Esophagus muscularis mucosa (tissue), 4 donors: ENCODE measurements around the gene EFCAB12.

Source experiments
- EP300 ChIP-seq: sonication (generic); formaldehyde crosslinking; IDR thresholded peaks from one replicate; pipeline ENCODE4 v1.6.1; 2017; ENCODE audit warnings: antibody characterized with exemption
- POLR2A ChIP-seq: fragments of 450-650 bp; IDR thresholded peaks from one replicate; pipeline ENCODE4 v1.6.1; 2017; ENCODE audit warnings: antibody characterized with exemption, moderate library complexity, mild to moderate bottlenecking, low read depth
- POLR2AphosphoS5 ChIP-seq, 2 donors: sonication (generic); formaldehyde crosslinking; IDR thresholded peaks; one replicate each; pipeline ENCODE4 v1.6.1; 2017; ENCODE audit warnings: antibody characterized with exemption in 2 of 2
- TF ChIP-seq, protein P1 (sequence below), 3 experiments: fragments of 200-600 bp in 2 of 3; fragments of 450-650 bp in 1 of 3; sonication (generic) in 2 of 3; IDR thresholded peaks; one replicate each; pipeline ENCODE4 v1.5.1; 2017 to 2019; ENCODE audit warnings: antibody characterized with exemption in 3 of 3, mild to moderate bottlenecking in 2 of 3, moderate library complexity in 1 of 3

GRCh38 chr3:129410971-129411370 lies 17.5 kb downstream of the EFCAB12 start:
- TF ChIP-seq POLR2A = no peak
- TF ChIP-seq, protein P1, sequence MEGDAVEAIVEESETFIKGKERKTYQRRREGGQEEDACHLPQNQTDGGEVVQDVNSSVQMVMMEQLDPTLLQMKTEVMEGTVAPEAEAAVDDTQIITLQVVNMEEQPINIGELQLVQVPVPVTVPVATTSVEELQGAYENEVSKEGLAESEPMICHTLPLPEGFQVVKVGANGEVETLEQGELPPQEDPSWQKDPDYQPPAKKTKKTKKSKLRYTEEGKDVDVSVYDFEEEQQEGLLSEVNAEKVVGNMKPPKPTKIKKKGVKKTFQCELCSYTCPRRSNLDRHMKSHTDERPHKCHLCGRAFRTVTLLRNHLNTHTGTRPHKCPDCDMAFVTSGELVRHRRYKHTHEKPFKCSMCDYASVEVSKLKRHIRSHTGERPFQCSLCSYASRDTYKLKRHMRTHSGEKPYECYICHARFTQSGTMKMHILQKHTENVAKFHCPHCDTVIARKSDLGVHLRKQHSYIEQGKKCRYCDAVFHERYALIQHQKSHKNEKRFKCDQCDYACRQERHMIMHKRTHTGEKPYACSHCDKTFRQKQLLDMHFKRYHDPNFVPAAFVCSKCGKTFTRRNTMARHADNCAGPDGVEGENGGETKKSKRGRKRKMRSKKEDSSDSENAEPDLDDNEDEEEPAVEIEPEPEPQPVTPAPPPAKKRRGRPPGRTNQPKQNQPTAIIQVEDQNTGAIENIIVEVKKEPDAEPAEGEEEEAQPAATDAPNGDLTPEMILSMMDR (IDR thresholded peaks at IDR 0.05) = no peak
- no peak for TF ChIP-seq EP300
- TF ChIP-seq POLR2AphosphoS5 (IDR thresholded peaks at IDR 0.05) = no peak
